ENCODE data around the gene POFUT2.

The POFUT2 gene

DNA sequence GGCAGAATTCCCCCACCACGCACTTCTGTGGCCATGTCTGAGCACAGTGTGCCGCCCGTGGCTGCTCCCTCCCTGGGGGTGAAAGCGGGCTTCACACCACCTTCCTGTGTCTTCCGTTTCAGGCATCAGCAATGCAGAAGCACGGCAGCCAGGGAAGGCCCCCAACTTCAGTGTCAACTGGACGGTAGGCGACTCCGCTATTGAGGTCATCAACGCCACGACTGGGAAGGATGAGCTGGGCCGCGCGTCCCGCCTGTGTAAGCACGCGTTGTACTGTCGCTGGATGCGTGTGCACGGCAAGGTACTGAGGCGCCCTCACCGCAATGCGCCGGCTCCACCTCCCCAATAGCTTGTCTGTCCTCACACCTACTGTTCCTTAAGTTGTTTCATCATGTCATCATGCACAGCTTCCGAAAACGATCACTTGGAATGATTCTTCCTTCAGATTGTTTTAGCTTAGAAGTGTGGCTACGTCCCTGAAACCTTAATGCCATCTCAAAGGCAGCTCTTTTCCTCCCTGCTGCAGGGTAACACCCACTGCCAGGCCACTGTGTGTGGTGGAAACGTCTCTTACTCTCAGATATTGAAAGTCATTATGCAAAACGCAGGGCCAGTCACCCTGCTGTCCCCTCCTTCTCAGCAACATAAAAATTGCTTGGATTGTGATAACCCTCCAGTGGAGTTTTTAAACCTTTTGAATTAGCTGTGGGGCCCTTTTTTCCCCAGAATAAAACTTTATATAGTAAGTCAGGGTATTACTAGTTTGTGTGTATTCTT, 66.8 kb downstream of the POFUT2 start:
- DNase-seq, result no peak

DNA sequence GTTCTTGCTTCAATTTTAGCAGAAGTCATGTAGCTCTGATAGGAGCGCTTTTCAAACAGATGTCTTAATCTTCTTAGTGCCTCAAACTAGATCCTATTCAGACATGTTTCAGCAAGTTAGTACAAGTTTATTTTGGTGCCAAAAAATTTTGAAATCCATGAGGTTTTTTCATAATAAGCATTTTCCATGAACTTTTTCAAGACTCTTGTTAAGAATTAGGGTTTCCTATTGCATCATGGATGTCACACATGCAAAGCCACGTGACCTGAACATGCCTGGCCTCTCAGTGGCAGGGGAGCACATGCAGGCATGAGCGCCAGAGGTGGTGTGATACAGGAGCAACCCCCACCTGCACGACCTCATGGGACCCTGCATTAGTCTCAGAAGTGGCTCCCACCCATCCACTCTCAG, 67.6 kb downstream of the POFUT2 start:
- no peak for DNase-seq

DNA sequence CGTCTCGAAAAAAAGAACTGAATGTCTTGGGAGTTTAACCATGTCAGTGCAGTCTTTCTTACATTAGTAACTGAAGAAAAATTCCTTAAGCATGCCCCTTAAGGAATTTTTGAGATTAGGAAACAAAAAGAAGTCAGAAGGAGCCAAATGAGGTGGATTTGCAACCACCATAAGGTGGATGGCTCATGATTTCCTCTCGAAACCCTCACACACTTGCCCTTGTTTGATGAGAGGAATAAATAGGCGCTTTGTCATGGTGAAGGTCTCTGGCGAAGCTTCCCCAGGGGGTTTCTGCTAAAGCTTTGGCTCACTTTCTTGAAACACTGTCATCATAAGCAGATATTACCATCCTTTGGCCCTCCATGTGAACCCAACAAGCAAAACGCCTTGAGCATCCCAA, 68.2 kb downstream of the POFUT2 start:
- DNase-seq, result no peak

DNA sequence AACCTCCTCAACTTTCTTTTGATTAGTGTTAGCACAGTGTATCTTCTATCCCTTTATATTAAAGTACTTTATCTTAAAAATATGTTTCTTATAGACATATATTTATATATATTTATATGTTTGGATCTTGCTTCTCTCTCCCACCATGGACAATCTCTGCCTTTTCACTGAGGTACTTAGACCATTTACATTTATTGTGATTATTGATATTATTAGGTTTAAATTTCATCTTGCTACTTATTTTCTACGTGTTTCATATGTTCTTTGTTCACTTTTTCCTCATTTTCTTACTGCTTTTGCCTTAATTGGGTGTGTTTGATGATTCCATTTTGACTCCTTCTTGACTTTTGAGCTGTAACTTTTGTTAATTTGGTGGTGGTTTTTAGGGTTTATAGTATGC, 70.7 kb downstream of the POFUT2 start:
- no peak for DNase-seq

DNA sequence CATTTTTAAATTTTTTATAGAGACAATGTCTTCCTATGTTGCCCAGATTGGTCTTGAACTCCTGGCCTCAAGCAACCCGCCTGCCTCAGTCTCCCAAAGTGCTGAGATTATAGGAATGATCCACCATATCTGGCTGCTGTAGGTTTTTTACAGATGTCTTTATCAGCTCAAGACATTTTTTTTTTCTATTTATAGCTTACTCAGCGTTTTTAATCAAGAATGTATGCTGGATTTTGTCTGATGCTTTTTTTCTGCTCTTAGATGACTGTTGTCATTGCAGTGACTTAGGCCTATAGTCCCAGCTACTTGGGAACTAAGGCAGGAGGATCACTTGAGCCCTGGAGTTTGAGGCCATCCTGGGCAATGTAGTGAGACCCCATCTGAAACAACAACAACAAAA, 72.5 kb downstream of the POFUT2 start:
- no peak for DNase-seq

Measured in eye (tissue), 1 donor.